ENCODE data around the gene MASP2. TPM values are rescaled to one million over a fixed set of nuclear protein-coding genes. Genes with fewer than 3 reads are reported as not detected.

The MASP2 gene
- total RNA-seq, 1 experiment from 2014 or later, result 0.25 TPM

DNA sequence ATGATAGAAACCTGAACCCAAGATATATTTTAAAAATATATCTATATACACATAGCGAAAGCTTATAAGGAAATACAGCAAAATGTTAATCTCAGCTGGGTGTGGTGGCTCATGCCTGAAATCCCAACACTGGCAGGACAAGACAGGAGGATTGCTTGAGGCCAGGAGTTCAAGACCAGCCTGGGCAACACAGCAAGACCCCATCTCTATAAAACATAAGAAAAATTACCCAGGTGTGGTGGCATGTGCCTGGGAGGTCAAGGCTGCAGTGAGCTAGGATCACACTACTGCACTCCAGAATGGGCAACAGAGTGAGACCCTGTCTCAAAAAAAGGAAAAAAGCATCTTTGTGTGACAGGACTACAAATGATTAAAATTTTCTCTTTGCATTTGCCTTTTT, 18.8 kb upstream of the MASP2 start:
- intact Hi-C loops (cut with micrococcal nuclease), result no loop called here
- POLR2A ChIA-PET, result no interaction called here
- DNase-seq (ENCODE audit: low read depth, low spot score) (no peak), ATAC-seq (no peak)
- Histone ChIP-seq H3K9me2 (ENCODE audit: insufficient read depth) (no peaks in the 10 kb centered on the region), H3K36me3 (ENCODE audit: control insufficient read depth in 1 of 2, insufficient read depth in 2 of 2, low read length in 2 of 2) (peaks cover 42 to 47% of the 10 kb centered on the region in 2 experiments; a peak in 3 of 4 replicates), H3K9ac (ENCODE audit: low read length) (no peak overlapping the region), H3K4me3 (replicated peaks in 1 of 2; ENCODE audit: low read depth in 1 of 2, low read length in 2 of 2) (no peak overlapping the region), H3K9me3 (ENCODE audit: control insufficient read depth in 1 of 2, insufficient read depth in 1 of 2, low read depth in 1 of 2, low read length in 2 of 2) (no peaks in the 10 kb centered on the region), H3K79me2 (ENCODE audit: insufficient read depth, low read length) (peaks cover 3% of the 10 kb centered on the region; the same call in 1 of the 2 replicates), H3K4me2 (ENCODE audit: low read length) (no peak overlapping the region), H3K27me3 (ENCODE audit: insufficient read depth, low read length) (no peaks in the 10 kb centered on the region), H3K27ac (ENCODE audit: low read depth, low read length) (no peak overlapping the region), H3K4me1 (ENCODE audit: control insufficient read depth in 1 of 2, insufficient read depth in 2 of 2, low read length in 2 of 2) (peaks cover 6 to 8% of the 10 kb centered on the region in 2 experiments; a peak in 2 of 4 replicates), H2AFZ (ENCODE audit: low read depth, low read length, poor library complexity, severe bottlenecking) (no peak overlapping the region), H4K20me1 (ENCODE audit: insufficient read depth) (no peaks in the 10 kb centered on the region)
- no TSS peak for BruUV-seq (replicated peaks)
- TF ChIP-seq ELF1 (IDR thresholded peaks at IDR 0.05; ENCODE audit: borderline replicate concordance, low read depth), result no peak
- no peak for TF ChIP-seq FOSL1 (IDR thresholded peaks at IDR 0.05; ENCODE audit: low read depth)
- TF ChIP-seq REST (IDR thresholded peaks at IDR 0.05; ENCODE audit: low read depth), result no peak
- TF ChIP-seq SIN3A (IDR thresholded peaks at IDR 0.05; ENCODE audit: low read depth), result no peak
- CTCF ChIA-PET, result no interaction called here
- RAD21 ChIA-PET (ENCODE audit: low non-redundant PET in 1 of 2, low total read pairs in 2 of 2, uncharacterized antibody in 2 of 2, unreplicated experiment in 2 of 2), result no interaction called here

- Histone ChIP-seq H3K79me2 (ENCODE audit: insufficient read depth, low read length) (peaks cover 9% of the 10 kb centered on the region; the same call in 1 of the 2 replicates), H3K9me2 (ENCODE audit: insufficient read depth) (no peaks in the 10 kb centered on the region), H3K9me3 (ENCODE audit: control insufficient read depth in 1 of 2, insufficient read depth in 1 of 2, low read depth in 1 of 2, low read length in 2 of 2) (no peaks in the 10 kb centered on the region), H3K4me2 (ENCODE audit: low read length) (no peak overlapping the region), H3K36me3 (ENCODE audit: control insufficient read depth in 1 of 2, insufficient read depth in 2 of 2, low read length in 2 of 2) (peaks cover 39 to 41% of the 10 kb centered on the region in 2 experiments; a peak in 3 of 4 replicates), H3K4me3 (replicated peaks in 1 of 2; ENCODE audit: low read depth in 1 of 2, low read length in 2 of 2) (no peak overlapping the region), H3K4me1 (ENCODE audit: control insufficient read depth in 1 of 2, insufficient read depth in 2 of 2, low read length in 2 of 2) (peaks cover 6 to 11% of the 10 kb centered on the region in 2 experiments; a peak in 2 of 4 replicates), H3K27me3 (ENCODE audit: insufficient read depth, low read length) (no peaks in the 10 kb centered on the region), H4K20me1 (ENCODE audit: insufficient read depth) (no peaks in the 10 kb centered on the region), H3K27ac (ENCODE audit: low read depth, low read length) (no peak overlapping the region), H3K9ac (ENCODE audit: low read length) (no peak overlapping the region), H2AFZ (ENCODE audit: low read depth, low read length, poor library complexity, severe bottlenecking) (no peak overlapping the region)
- CTCF ChIA-PET, result no interaction called here
- POLR2A ChIA-PET, result interaction anchor here (0.9 kb wide), 1 partner anchor 34 kb away, joined by 3 read pairs; no protein-coding TSS in a partner anchor
- TF ChIP-seq EZH2phosphoT487 (IDR thresholded peaks at IDR 0.05; ENCODE audit: borderline replicate concordance) (no peak), POLR2AphosphoS5 (IDR thresholded peaks at IDR 0.05; ENCODE audit: low read depth, low read length) (no peak), ELF1 (IDR thresholded peaks at IDR 0.05; ENCODE audit: borderline replicate concordance, low read depth) (no peak), CEBPB (IDR thresholded peaks at IDR 0.05; ENCODE audit: low read depth) (no peak), ZFX (IDR thresholded peaks at IDR 0.05) (no peak), SRF (IDR thresholded peaks at IDR 0.05; ENCODE audit: low read depth) (no peak), EGR1 (IDR thresholded peaks at IDR 0.05; ENCODE audit: low read depth) (no peak), SP1 (IDR thresholded peaks at IDR 0.05; ENCODE audit: low read depth) (no peak), RAD21 (IDR thresholded peaks at IDR 0.05; ENCODE audit: low read depth) (no peak), TCF7L2 (IDR thresholded peaks at IDR 0.05; ENCODE audit: borderline replicate concordance, extremely low read depth, insufficient read depth, insufficient read length) (no peak), REST (IDR thresholded peaks at IDR 0.05; ENCODE audit: low read depth) (no peak)
- intact Hi-C loops (cut with micrococcal nuclease), result no loop called here
- RAD21 ChIA-PET (ENCODE audit: low non-redundant PET in 1 of 2, low total read pairs in 2 of 2, uncharacterized antibody in 2 of 2, unreplicated experiment in 2 of 2), result no interaction called here
- DNase-seq (ENCODE audit: low read depth, low spot score) (no peak), ATAC-seq (no peak)
- BruUV-seq (replicated peaks), result no TSS peak
These were observed 17.9 kb upstream of the MASP2 start for GRCh38 chr1:11064942-11065341.
